Lower lobe of right lung (tissue), 2 donors: Measurements from ENCODE around the gene MACROD2. TPM values are rescaled to one million over a fixed set of nuclear protein-coding genes. Genes with fewer than 3 reads are reported as not detected.

Source experiments
- ATAC-seq, 2 donors: fragments of 200-7000 bp; cut with Tn5 transposase; one replicate each; pipeline ENCODE4 v1.9.1; 2020 to 2022; ENCODE audit warnings: mild to moderate bottlenecking in 2 of 2, moderate library complexity in 2 of 2
- DNase-seq: peaks from one replicate; pipeline ENCODE4 v3.0.0-alpha.2; 2020
- H3K27ac ChIP-seq: fragments of 200-600 bp; one replicate; pipeline ENCODE4 v1.8.0; 2022
- H3K27me3 ChIP-seq: fragments of 200-600 bp; one replicate; pipeline ENCODE4 v1.8.0; 2022; ENCODE audit warnings: low read depth
- H3K36me3 ChIP-seq: fragments of 200-600 bp; one replicate; pipeline ENCODE4 v1.8.0; 2022; ENCODE audit warnings: mild to moderate bottlenecking
- H3K4me1 ChIP-seq: fragments of 200-600 bp; one replicate; pipeline ENCODE4 v1.8.0; 2022
- H3K4me3 ChIP-seq: fragments of 200-600 bp; one replicate; pipeline ENCODE4 v1.8.0; 2022; ENCODE audit warnings: mild to moderate bottlenecking
- H3K9me3 ChIP-seq: fragments of 200-600 bp; one replicate; pipeline ENCODE4 v1.8.0; 2022
- CTCF ChIP-seq: fragments of 200-600 bp; IDR thresholded peaks from one replicate; pipeline ENCODE4 v1.8.0; 2022; ENCODE audit warnings: antibody characterized with exemption, mild to moderate bottlenecking
- intact Hi-C: fragments of 100-400 bp; cut with DNase I; formaldehyde crosslinking; loops from one replicate; pipeline ENCODE4 v1.11.0; 2022
- total RNA-seq: library from RNA; stranded (reverse); fragmentation: NEBNext Ultra II Directional; extraction: Animal tissue kit (Norgen Biotek cat#: 25700); gene quantifications from one replicate; pipeline ENCODE4 v1.2.1, GENCODE V29; 2021
- donor health status: DM: no; HTN: yes; CAD: no; lungs with severe emphysema.

Gene MACROD2
- total RNA-seq, 1 donor from 2014 or later = 73.0 TPM

DNA sequence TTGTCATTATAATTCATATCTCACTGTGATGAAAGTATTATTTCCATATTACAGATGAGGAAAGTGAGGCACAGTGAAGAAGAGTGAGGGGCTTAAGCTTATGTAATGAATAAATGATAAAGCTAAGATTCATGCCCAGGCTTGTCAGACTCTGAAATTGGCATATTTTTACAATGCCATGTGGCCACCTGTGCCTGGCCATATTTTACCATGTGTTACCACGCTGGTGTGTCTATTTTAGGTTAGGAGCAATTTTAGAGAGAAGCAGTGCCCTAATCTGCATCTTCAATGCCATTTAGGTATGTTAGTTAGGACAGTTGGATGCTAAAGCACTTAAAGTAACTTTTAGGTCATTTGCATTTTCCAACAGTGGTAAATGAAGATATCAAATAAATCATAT, 530.1 kb downstream of the MACROD2 start:
- intact Hi-C loops = no loop called here
- H3K27me3 ChIP-seq = no peaks in the 10 kb centered on the region
- no peak for ATAC-seq
- H3K4me1 ChIP-seq = no peaks in the 10 kb centered on the region
- H3K4me3 ChIP-seq = no peak overlapping the region
- H3K36me3 ChIP-seq = no peaks in the 10 kb centered on the region
- H3K9me3 ChIP-seq = no peaks in the 10 kb centered on the region
- TF ChIP-seq CTCF = no peak
- no peak overlapping the region for H3K27ac ChIP-seq
- no peak for DNase-seq

- Histone ChIP-seq H3K4me1 (no peaks in the 10 kb centered on the region), H3K9me3 (no peaks in the 10 kb centered on the region), H3K27ac (no peak overlapping the region), H3K36me3 (no peaks in the 10 kb centered on the region), H3K4me3 (no peak overlapping the region), H3K27me3 (no peaks in the 10 kb centered on the region)
- intact Hi-C loops = no loop called here
- ATAC-seq (no peak), DNase-seq (no peak)
- no peak for TF ChIP-seq CTCF
These were observed 531.6 kb downstream of the MACROD2 start for GRCh38 chr20:14526891-14527290.

- Histone ChIP-seq H3K4me1 (no peaks in the 10 kb centered on the region), H3K4me3 (no peak overlapping the region), H3K9me3 (no peaks in the 10 kb centered on the region), H3K27ac (no peak overlapping the region), H3K27me3 (no peaks in the 10 kb centered on the region), H3K36me3 (no peaks in the 10 kb centered on the region)
- ATAC-seq (no peak), DNase-seq (no peak)
- TF ChIP-seq CTCF = no peak
- intact Hi-C loops = no loop called here
These were observed 536.5 kb downstream of the MACROD2 start for GRCh38 chr20:14531786-14532185.

DNA sequence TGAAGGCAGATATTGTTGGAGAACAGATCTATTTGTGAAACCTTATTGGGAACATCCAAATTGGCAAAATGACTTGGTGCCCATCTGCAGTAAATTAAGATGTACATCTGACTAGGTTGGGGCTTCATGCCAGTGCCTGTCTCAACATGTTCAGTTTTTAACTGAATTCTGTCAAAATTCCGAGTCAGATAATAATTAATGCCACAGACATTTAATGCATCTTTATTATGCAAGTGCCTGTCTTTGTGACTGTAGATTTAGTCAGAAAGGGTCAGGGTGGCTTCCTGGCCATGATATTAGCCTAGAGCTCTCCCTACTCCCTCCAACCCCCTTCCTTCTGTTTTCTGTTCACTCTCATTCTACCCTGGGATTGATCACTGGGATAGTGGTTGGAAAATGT, 541.4 kb downstream of the MACROD2 start:
- no peak overlapping the region for H3K4me3 ChIP-seq
- H3K27me3 ChIP-seq = no peaks in the 10 kb centered on the region
- intact Hi-C loops = no loop called here
- H3K4me1 ChIP-seq = no peaks in the 10 kb centered on the region
- H3K27ac ChIP-seq = no peak overlapping the region
- ATAC-seq = no peak
- H3K36me3 ChIP-seq = no peaks in the 10 kb centered on the region
- no peaks in the 10 kb centered on the region for H3K9me3 ChIP-seq
- TF ChIP-seq CTCF = no peak
- no peak for DNase-seq

DNA sequence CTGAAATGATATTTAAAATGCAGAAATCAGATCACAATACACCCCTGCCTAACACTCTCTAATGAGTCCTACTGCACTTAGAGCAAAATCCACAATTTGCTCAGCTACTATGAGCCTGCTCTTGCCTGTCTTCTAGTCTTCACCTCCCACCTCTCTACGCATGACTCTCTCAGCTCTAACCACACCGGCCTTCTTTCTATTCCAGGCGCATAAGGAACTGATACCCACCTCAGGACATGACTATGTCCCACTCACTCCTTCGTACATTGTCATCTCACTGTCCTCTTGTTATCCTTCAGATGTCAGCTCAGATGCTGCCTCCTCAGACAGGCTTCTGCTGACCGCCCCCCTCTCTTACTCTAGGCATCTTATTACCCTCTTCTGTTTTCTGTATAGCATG, 543.1 kb downstream of the MACROD2 start:
- Histone ChIP-seq H3K36me3 (no peaks in the 10 kb centered on the region), H3K4me1 (no peaks in the 10 kb centered on the region), H3K27ac (no peak overlapping the region), H3K9me3 (no peaks in the 10 kb centered on the region), H3K4me3 (no peak overlapping the region), H3K27me3 (no peaks in the 10 kb centered on the region)
- no peak for ATAC-seq
- DNase-seq = no peak
- TF ChIP-seq CTCF = no peak
- intact Hi-C loops = no loop called here

DNA sequence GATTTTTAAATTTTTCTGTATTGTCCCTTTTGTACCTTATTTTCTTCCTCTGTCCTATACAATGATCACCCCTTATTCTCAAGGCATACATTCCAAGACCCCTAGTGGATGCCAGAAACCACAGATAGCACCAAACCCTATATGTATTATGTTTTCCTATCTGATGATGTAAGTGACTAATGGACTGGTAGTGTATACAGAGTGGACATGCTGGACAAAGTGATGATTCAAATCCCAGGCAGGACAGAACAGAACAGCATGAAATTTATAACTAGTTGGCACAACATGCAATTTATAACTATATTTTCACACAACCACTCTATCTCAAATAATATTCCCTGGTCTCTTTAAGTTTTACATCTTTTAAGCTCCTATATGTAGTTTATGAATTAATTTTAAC, 547.7 kb downstream of the MACROD2 start:
- no peak for ATAC-seq
- no peak for TF ChIP-seq CTCF
- no peak for DNase-seq
- Histone ChIP-seq H3K27ac (no peak overlapping the region), H3K27me3 (no peaks in the 10 kb centered on the region), H3K9me3 (no peaks in the 10 kb centered on the region), H3K36me3 (no peaks in the 10 kb centered on the region), H3K4me3 (no peak overlapping the region), H3K4me1 (no peaks in the 10 kb centered on the region)
- intact Hi-C loops = no loop called here
